NB4 (cell line): ENCODE results near the gene AKR7A2.
"Not testable (repeated sequence)": the region's sequence is repeated elsewhere in the genome, so short reads cannot be mapped to it uniquely, and the experiment has no call there.

Experiments used
- MYC ChIP-seq: IDR thresholded peaks from 2 replicates; pipeline ENCODE4 v1.6.1; 2011; ENCODE audit warnings: low read depth, low read length
- POLR2A ChIP-seq: IDR thresholded peaks from 2 replicates; pipeline ENCODE4 v1.6.1; 2011; ENCODE audit warnings: mild to moderate bottlenecking; ENCODE audit not compliant: insufficient read length; ENCODE audit errors: extremely low read depth
- TF ChIP-seq, protein P1 (sequence below): IDR thresholded peaks from one replicate; pipeline ENCODE4 v1.5.1; 2012; ENCODE audit warnings: low read depth, low read length
- TF ChIP-seq, protein P2 (sequence below): IDR thresholded peaks from 2 replicates; pipeline ENCODE4 v1.6.1; 2011; ENCODE audit warnings: low read depth, low read length

DNA sequence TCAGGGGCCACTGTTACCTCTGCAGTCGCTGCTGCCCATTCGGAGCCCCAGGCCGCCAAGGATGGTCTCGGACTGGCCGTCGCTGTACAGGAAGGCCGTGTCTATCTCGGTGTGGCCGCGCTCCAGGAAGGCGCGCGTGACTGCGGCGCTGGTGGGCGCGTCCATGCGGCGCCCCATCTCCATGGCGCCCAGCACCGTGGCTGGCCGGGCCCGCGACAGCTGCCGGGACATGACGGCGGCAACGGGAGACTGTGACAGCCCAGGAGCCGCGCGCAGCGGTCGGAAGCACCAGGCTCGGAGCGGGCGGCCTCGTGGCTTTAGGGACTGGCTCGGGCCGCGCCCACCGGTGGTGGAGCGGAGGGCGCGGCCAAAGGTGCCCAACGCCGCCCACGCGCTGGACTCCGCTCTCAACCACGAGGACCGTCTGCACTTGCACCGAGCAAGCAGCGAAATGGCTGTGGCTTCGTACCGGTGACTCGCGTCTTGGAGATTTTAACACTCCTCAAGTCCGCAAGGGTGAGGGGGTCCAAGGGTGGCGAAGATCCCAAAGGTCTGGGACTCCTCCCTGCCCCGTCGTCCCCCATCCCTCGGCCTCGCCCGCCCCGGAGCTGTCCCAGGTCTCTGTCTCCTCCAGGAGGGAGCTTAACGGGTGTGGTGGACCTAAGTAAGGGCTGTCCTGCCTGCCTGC lies 38.0 kb downstream of the AKR7A2 start:
- TF ChIP-seq, protein P1, sequence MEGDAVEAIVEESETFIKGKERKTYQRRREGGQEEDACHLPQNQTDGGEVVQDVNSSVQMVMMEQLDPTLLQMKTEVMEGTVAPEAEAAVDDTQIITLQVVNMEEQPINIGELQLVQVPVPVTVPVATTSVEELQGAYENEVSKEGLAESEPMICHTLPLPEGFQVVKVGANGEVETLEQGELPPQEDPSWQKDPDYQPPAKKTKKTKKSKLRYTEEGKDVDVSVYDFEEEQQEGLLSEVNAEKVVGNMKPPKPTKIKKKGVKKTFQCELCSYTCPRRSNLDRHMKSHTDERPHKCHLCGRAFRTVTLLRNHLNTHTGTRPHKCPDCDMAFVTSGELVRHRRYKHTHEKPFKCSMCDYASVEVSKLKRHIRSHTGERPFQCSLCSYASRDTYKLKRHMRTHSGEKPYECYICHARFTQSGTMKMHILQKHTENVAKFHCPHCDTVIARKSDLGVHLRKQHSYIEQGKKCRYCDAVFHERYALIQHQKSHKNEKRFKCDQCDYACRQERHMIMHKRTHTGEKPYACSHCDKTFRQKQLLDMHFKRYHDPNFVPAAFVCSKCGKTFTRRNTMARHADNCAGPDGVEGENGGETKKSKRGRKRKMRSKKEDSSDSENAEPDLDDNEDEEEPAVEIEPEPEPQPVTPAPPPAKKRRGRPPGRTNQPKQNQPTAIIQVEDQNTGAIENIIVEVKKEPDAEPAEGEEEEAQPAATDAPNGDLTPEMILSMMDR: not testable (repeated sequence)
- TF ChIP-seq, protein P2, sequence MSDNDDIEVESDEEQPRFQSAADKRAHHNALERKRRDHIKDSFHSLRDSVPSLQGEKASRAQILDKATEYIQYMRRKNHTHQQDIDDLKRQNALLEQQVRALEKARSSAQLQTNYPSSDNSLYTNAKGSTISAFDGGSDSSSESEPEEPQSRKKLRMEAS: not testable (repeated sequence)
- TF ChIP-seq POLR2A, MYC: not testable (repeated sequence)
